Upper lobe of right lung (tissue), 1 donor: Measurements from ENCODE around the gene CLUH. TPM values are rescaled to one million over a fixed set of nuclear protein-coding genes. Genes with fewer than 3 reads are reported as not detected.
A peak's percentile ranks its signal among the peaks of the same experiment; 100 is the strongest.

Source experiments
- ATAC-seq: fragments of 200-7000 bp; cut with Tn5 transposase; one replicate; pipeline ENCODE4 v1.9.1; 2020; ENCODE audit warnings: mild to moderate bottlenecking, moderate library complexity
- DNase-seq: peaks from one replicate; pipeline ENCODE4 v3.0.0-alpha.2; 2020
- H3K27ac ChIP-seq: fragments of 200-600 bp; one replicate; pipeline ENCODE4 v1.8.0; 2022
- H3K27me3 ChIP-seq: fragments of 200-600 bp; one replicate; pipeline ENCODE4 v1.8.0; 2022; ENCODE audit warnings: mild to moderate bottlenecking
- H3K36me3 ChIP-seq: fragments of 200-600 bp; one replicate; pipeline ENCODE4 v1.8.0; 2022
- H3K4me1 ChIP-seq: fragments of 200-600 bp; one replicate; pipeline ENCODE4 v1.8.0; 2022
- H3K4me3 ChIP-seq: fragments of 200-600 bp; one replicate; pipeline ENCODE4 v1.8.0; 2022; ENCODE audit warnings: mild to moderate bottlenecking
- H3K9me3 ChIP-seq: fragments of 200-600 bp; one replicate; pipeline ENCODE4 v1.8.0; 2022
- intact Hi-C: fragments of 100-400 bp; cut with DNase I; formaldehyde crosslinking; loops from one replicate; pipeline ENCODE4 v1.11.0; 2022
- total RNA-seq: library from RNA; stranded (reverse); fragmentation: NEBNext Ultra II Directional; extraction: Animal tissue kit (Norgen Biotek cat#: 25700); gene quantifications from one replicate; pipeline ENCODE4 v1.2.1, GENCODE V29; 2021
- TF ChIP-seq, protein P1 (sequence below): fragments of 200-600 bp; IDR thresholded peaks from one replicate; pipeline ENCODE4 v1.8.0; 2022; ENCODE audit warnings: antibody characterized with exemption
- donor health status: DM: no; HTN: yes; CAD: no; lungs with severe emphysema.

CLUH gene
- total RNA-seq, 1 donor from 2014 or later = 63.5 TPM

DNA sequence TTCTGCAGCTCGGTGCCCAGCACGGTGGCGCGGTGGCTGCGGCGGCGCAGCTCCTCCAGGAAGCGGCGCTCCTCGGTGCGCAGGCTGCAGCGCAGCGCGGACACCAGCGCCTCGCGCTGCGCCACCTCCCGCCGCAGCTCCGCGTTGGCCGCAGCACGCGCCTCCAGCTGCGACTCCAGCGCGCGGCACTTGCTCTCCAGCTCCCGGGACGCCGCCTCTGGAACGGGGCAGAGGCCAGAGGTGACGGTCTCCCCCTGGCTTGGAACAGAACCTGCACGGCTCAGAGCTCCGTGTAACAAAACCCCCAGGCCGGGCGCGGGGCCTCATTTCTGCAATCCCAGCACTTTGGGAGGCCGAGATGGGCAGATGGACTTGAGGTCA is 13.2 kb upstream of the CLUH start:
- TF ChIP-seq, protein P1, sequence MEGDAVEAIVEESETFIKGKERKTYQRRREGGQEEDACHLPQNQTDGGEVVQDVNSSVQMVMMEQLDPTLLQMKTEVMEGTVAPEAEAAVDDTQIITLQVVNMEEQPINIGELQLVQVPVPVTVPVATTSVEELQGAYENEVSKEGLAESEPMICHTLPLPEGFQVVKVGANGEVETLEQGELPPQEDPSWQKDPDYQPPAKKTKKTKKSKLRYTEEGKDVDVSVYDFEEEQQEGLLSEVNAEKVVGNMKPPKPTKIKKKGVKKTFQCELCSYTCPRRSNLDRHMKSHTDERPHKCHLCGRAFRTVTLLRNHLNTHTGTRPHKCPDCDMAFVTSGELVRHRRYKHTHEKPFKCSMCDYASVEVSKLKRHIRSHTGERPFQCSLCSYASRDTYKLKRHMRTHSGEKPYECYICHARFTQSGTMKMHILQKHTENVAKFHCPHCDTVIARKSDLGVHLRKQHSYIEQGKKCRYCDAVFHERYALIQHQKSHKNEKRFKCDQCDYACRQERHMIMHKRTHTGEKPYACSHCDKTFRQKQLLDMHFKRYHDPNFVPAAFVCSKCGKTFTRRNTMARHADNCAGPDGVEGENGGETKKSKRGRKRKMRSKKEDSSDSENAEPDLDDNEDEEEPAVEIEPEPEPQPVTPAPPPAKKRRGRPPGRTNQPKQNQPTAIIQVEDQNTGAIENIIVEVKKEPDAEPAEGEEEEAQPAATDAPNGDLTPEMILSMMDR = peak; percentile 22
- peak; percentile 70 for ATAC-seq
- DNase-seq = no peak
- H3K36me3 ChIP-seq = no peaks in the 10 kb centered on the region
- peaks cover 32% of the 10 kb centered on the region for H3K27me3 ChIP-seq
- H3K9me3 ChIP-seq = no peaks in the 10 kb centered on the region
- intact Hi-C loops = no loop called here
- H3K4me1 ChIP-seq = no peaks in the 10 kb centered on the region
- H3K27ac ChIP-seq = no peak overlapping the region
- peak overlapping the region; percentile 11 for H3K4me3 ChIP-seq

DNA sequence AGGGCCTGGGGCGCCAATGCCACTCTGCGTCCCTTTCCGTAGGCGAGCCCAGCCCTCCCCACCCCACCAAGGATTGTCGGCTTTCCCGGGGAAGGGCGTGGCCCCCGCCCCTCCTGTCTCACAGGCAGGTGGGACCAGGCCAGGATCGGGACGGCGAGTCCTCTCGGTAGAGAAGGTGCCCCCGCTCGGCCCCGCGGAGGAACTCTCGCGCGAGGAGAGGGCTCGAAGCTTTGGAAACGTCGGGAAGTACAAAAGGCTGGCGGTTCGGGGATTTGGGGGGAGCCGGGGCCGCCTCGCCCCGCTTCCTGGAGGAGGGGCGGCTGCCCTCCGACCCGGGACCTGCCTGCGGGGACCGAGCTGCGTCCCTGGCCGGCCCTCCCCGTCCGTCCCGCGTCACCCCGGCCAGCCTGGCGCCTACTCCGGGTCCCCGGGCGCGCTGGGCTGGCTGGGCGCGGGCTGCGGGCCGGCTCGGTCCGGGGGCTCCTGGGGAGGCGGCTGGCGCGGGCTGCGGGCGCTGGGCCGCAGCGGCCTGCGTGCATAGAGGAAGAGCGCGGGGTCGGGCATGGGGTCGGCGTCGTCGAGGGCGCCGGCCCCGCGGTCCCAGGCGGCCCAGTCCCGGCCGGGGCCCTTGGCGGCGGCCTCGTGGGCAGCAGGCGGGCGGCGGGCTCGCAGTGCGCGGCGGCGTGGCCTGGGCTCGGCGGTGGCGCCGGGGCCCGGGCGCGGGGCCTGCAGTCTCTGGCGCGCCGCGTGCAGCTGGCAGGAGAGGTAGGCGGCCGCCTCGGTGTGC is 12.6 kb upstream of the CLUH start:
- Histone ChIP-seq H3K9me3 (no peaks in the 10 kb centered on the region), H3K4me1 (no peaks in the 10 kb centered on the region), H3K27ac (peak overlapping the region; percentile 51), H3K27me3 (peaks cover 32% of the 10 kb centered on the region), H3K4me3 (peak overlapping the region; percentile 30), H3K36me3 (no peaks in the 10 kb centered on the region)
- intact Hi-C loops = no loop called here
- TF ChIP-seq, protein P1 = no peak
- DNase-seq = no peak
- peak; percentile 43 for ATAC-seq

DNA sequence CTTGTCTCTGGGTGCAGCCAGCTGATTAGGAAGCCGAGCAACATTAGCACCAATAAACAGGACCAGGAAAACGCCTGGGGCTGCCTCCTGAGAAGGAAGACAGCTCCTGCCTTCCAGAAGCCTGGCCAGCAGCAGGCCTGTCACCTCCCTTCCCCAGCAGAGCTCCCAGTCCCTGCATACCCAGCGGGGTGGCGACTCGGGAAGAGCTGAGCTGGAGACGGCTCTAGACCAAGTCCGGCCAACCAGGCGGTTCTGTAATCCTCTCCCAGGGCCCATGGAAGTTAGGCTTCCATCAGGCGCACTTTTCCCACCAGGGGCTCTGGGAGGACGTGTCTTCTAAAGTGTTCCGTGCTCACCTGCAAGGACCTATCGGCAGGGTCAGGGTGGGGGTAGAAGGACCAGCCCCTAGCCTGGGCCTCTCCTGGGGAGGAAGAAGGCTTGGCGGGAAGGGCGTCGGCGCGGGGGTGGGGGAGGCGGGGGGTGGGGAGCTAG is 12.0 kb upstream of the CLUH start:
- Histone ChIP-seq H3K4me1 (no peaks in the 10 kb centered on the region), H3K27ac (peak overlapping the region; percentile 51), H3K27me3 (peaks cover 28% of the 10 kb centered on the region), H3K36me3 (no peaks in the 10 kb centered on the region), H3K4me3 (peak overlapping the region; percentile 30), H3K9me3 (no peaks in the 10 kb centered on the region)
- no peak for DNase-seq
- TF ChIP-seq, protein P1 = no peak
- intact Hi-C loops = no loop called here
- peak; percentile 29 for ATAC-seq

DNA sequence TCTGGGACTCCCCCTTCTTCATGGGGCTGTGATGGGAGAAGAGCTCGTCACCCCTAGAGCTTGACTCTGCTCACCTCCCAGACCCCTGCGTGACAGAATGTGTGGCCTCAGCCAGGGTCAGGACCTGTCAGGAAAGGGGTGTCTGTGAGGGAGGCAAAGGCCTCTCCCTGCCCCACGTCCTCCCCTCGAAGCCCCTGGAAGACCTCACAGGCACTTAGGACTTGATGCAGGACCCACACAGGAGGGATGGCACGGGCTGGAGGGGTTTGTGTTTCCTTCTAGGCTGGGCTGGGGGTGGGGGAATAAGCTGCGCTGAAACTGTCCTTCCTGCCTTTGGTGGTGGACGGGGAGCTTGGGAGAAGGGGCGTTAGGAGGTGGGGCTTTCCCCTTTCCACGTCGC is 11.0 kb upstream of the CLUH start:
- no peak for ATAC-seq

DNA sequence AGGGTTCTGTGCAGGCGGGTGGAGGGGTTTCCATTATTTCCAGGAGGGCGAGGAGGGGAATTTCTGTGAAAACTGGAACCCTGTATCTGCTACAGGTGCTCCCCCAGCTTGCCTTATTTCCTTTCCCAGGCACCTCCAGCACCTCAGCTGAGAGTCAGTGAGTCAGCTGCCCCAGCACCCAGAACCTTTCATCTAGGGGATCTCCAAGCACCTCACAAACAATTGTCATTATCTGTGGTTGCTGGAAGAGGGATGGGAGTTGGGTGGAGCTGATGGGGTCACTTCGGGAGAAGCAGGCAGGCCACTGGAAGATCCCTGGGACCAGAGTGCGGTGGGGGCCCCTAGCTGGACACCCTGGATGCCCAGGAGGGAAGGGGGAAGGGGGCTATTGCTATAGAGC is 10.0 kb upstream of the CLUH start:
- Histone ChIP-seq H3K36me3 (no peaks in the 10 kb centered on the region), H3K9me3 (no peaks in the 10 kb centered on the region), H3K27me3 (peaks cover 23% of the 10 kb centered on the region), H3K27ac (no peak overlapping the region), H3K4me1 (no peaks in the 10 kb centered on the region), H3K4me3 (no peak overlapping the region)
- intact Hi-C loops = no loop called here
- ATAC-seq = no peak
- DNase-seq = no peak
- TF ChIP-seq, protein P1 = no peak

More for the DNA sequence above, 11.0 kb upstream of the CLUH start:
- Histone ChIP-seq H3K36me3 (no peaks in the 10 kb centered on the region), H3K27ac (no peak overlapping the region), H3K4me3 (no peak overlapping the region), H3K9me3 (no peaks in the 10 kb centered on the region), H3K27me3 (peaks cover 23% of the 10 kb centered on the region), H3K4me1 (no peaks in the 10 kb centered on the region)
- DNase-seq = no peak
- TF ChIP-seq, protein P1 = no peak
- intact Hi-C loops = no loop called here
